ENCODE data around the gene CNNM2. TPM values are rescaled to one million over a fixed set of nuclear protein-coding genes. Genes with fewer than 3 reads are reported as not detected.

CNNM2 gene
- total and polyA plus RNA-seq, 2 donors (not counting 1 experiment from before 2014, with no cell fraction given), result 6.6 to 21.6 TPM

DNA sequence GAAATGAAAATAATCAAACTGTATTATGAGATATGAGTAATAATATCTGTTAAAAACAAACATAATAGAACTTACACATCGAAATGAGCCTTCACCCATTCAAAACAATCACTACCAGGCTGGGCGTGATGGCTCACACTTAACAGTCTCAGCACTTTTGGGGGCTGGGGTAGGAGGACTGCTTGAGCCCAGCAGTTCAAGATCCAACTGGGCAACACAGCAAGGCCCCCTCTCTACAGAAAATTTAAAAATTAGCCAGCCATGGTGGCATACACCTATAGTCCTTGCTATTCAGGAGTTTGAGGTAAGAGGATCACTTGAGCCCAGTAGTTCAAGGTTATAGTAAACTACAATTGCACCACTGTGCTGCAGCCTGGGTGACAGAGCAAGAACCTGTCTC lies 199.2 kb downstream of the CNNM2 start:
- ChIA-PET CTCF (no interaction called here), POLR2A (no interaction called here)
- H3K27ac ChIP-seq (ENCODE audit: low read length in 2 of 2), result no peak overlapping the region
- no peak overlapping the region for H3K4me3 ChIP-seq (ENCODE audit: control extremely low read depth in 1 of 5, extremely low read depth in 1 of 5, insufficient read depth in 1 of 5, low read depth in 2 of 5, low read length in 4 of 5)
- DNase-seq (no peak), ATAC-seq (ENCODE audit: low read depth) (no peak)
- intact Hi-C loops (cut with micrococcal nuclease), result no loop called here
- H3K9me3 ChIP-seq (ENCODE audit: control extremely low read depth in 1 of 3, control insufficient read depth in 2 of 3, insufficient read depth in 1 of 3, low read length in 2 of 3), result no peaks in the 10 kb centered on the region
- H3K27me3 ChIP-seq (replicated peaks in 1 of 4; ENCODE audit: control extremely low read depth in 1 of 4, control insufficient read depth in 3 of 4, insufficient read depth in 4 of 4, low read length in 3 of 4), result no peaks in the 10 kb centered on the region
- H2AFZ ChIP-seq (ENCODE audit: insufficient read depth, low read depth, low read length, poor library complexity, severe bottlenecking), result no peak overlapping the region
- H3K4me1 ChIP-seq (ENCODE audit: control insufficient read depth in 2 of 2, insufficient read depth in 2 of 2, low read length in 2 of 2), result no peaks in the 10 kb centered on the region
- H3K4me2 ChIP-seq (replicated peaks; ENCODE audit: low read depth, low read length, poor library complexity, severe bottlenecking), result no peak overlapping the region
- H3K27ac Mint-ChIP-seq, result no peak overlapping the region
- H3K9ac ChIP-seq (ENCODE audit: low read length), result no peak overlapping the region
- peaks cover 6% of the 10 kb centered on the region for H4K20me1 ChIP-seq (ENCODE audit: control insufficient read depth, insufficient read depth, low read length, poor library complexity, severe bottlenecking)
- TF ChIP-seq, protein P1, sequence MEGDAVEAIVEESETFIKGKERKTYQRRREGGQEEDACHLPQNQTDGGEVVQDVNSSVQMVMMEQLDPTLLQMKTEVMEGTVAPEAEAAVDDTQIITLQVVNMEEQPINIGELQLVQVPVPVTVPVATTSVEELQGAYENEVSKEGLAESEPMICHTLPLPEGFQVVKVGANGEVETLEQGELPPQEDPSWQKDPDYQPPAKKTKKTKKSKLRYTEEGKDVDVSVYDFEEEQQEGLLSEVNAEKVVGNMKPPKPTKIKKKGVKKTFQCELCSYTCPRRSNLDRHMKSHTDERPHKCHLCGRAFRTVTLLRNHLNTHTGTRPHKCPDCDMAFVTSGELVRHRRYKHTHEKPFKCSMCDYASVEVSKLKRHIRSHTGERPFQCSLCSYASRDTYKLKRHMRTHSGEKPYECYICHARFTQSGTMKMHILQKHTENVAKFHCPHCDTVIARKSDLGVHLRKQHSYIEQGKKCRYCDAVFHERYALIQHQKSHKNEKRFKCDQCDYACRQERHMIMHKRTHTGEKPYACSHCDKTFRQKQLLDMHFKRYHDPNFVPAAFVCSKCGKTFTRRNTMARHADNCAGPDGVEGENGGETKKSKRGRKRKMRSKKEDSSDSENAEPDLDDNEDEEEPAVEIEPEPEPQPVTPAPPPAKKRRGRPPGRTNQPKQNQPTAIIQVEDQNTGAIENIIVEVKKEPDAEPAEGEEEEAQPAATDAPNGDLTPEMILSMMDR (IDR thresholded peaks at IDR 0.05), result no peak
- no peak for TF ChIP-seq EZH2 (IDR thresholded peaks at IDR 0.05; ENCODE audit: borderline replicate concordance, insufficient read depth, low read depth, low read length, poor library complexity, severe bottlenecking)
- H3K27me3 Mint-ChIP-seq, result no peaks in the 10 kb centered on the region
- WGBS (ENCODE audit: insufficient coverage), result no CpG with 5 or more reads among the region's 2 CpGs
- H3K4me3 Mint-ChIP-seq, result no peak overlapping the region
- no peaks in the 10 kb centered on the region for H3K4me1 Mint-ChIP-seq
- H3K36me3 ChIP-seq (replicated peaks in 1 of 2; ENCODE audit: control extremely low read depth in 1 of 2, control insufficient read depth in 1 of 2, extremely low read depth in 1 of 2, insufficient read depth in 2 of 2, low read length in 1 of 2), result peaks cover 2 to 4% of the 10 kb centered on the region in 2 experiments
- no peaks in the 10 kb centered on the region for H3K9me3 Mint-ChIP-seq (ENCODE audit: insufficient read depth)
- H3K79me2 ChIP-seq (ENCODE audit: control insufficient read depth, insufficient read depth, low read length), result peaks cover 35% of the 10 kb centered on the region

DNA sequence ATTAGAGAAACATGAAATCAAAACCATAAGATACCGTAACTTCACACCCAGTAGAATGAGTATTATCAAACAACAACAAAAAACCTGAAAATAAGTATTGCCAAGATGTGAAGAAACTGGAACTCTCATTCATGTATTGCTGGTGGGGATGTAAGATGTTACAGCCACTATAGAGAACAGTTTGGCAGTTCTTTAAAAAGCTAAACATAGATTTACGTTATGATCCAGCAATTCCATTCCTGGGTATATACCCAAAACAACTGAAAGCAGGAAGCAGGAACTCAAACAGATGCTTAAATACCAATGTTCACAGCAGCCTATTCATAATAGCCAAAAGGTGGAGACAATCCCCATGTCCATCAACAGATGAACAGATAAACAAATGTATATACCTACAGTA lies 202.5 kb downstream of the CNNM2 start:
- no peaks in the 10 kb centered on the region for H3K27me3 ChIP-seq (replicated peaks in 1 of 4; ENCODE audit: control extremely low read depth in 1 of 4, control insufficient read depth in 3 of 4, insufficient read depth in 4 of 4, low read length in 3 of 4)
- H4K20me1 ChIP-seq (ENCODE audit: control insufficient read depth, insufficient read depth, low read length, poor library complexity, severe bottlenecking), result peaks cover 10% of the 10 kb centered on the region
- H3K4me3 ChIP-seq (ENCODE audit: control extremely low read depth in 1 of 5, extremely low read depth in 1 of 5, insufficient read depth in 1 of 5, low read depth in 2 of 5, low read length in 4 of 5), result no peak overlapping the region
- POLR2A ChIA-PET, result no interaction called here
- no peak for ATAC-seq (ENCODE audit: low read depth)
- no CpG with 5 or more reads among the region's 2 CpGs for WGBS (ENCODE audit: insufficient coverage)
- CTCF ChIA-PET, result no interaction called here
- TF ChIP-seq EZH2 (IDR thresholded peaks at IDR 0.05; ENCODE audit: borderline replicate concordance, insufficient read depth, low read depth, low read length, poor library complexity, severe bottlenecking), result no peak
- TF ChIP-seq, protein P1 (IDR thresholded peaks at IDR 0.05), result no peak
- no peaks in the 10 kb centered on the region for H3K9me3 Mint-ChIP-seq (ENCODE audit: insufficient read depth)
- no peak overlapping the region for H3K4me3 Mint-ChIP-seq
- peaks cover 2 to 4% of the 10 kb centered on the region in 2 experiments for H3K36me3 ChIP-seq (replicated peaks in 1 of 2; ENCODE audit: control extremely low read depth in 1 of 2, control insufficient read depth in 1 of 2, extremely low read depth in 1 of 2, insufficient read depth in 2 of 2, low read length in 1 of 2)
- DNase-seq, result no peak
- no peak overlapping the region for H3K9ac ChIP-seq (ENCODE audit: low read length)
- no peak overlapping the region for H3K27ac ChIP-seq (ENCODE audit: low read length in 2 of 2)
- H3K9me3 ChIP-seq (ENCODE audit: control extremely low read depth in 1 of 3, control insufficient read depth in 2 of 3, insufficient read depth in 1 of 3, low read length in 2 of 3), result no peaks in the 10 kb centered on the region
- no peak overlapping the region for H3K27ac Mint-ChIP-seq
- intact Hi-C loops (cut with micrococcal nuclease), result no loop called here
- H2AFZ ChIP-seq (ENCODE audit: insufficient read depth, low read depth, low read length, poor library complexity, severe bottlenecking), result no peak overlapping the region
- peaks cover 31% of the 10 kb centered on the region for H3K79me2 ChIP-seq (ENCODE audit: control insufficient read depth, insufficient read depth, low read length)
- no peaks in the 10 kb centered on the region for H3K27me3 Mint-ChIP-seq
- H3K4me1 Mint-ChIP-seq, result no peaks in the 10 kb centered on the region
- H3K4me1 ChIP-seq (ENCODE audit: control insufficient read depth in 2 of 2, insufficient read depth in 2 of 2, low read length in 2 of 2), result no peaks in the 10 kb centered on the region
- H3K4me2 ChIP-seq (replicated peaks; ENCODE audit: low read depth, low read length, poor library complexity, severe bottlenecking), result no peak overlapping the region
